Measurements from ENCODE around the gene IER5L.
"Not testable (repeated sequence)": the region's sequence is repeated elsewhere in the genome, so short reads cannot be mapped to it uniquely, and the experiment has no call there.

The IER5L gene

GRCh38 chr9:129139233-129139992 is 38.6 kb downstream of the IER5L start:
- peak; percentile 64 for DNase-seq (ENCODE audit: low read depth, low spot score)

GRCh38 chr9:129138476-129139232 is 39.4 kb downstream of the IER5L start:
- DNase-seq (ENCODE audit: low read depth, low spot score) = no peak

- no peak for DNase-seq (ENCODE audit: low read depth, low spot score)
Observed at GRCh38 chr9:129138144-129138462, 40.0 kb downstream of the IER5L start.

- no peak for DNase-seq (ENCODE audit: low read depth, low spot score)
Observed at GRCh38 chr9:129137292-129138143, 40.5 kb downstream of the IER5L start.

- no peak for DNase-seq (ENCODE audit: low read depth, low spot score)
Observed at GRCh38 chr9:129136446-129137035, 41.5 kb downstream of the IER5L start.

- no peak for DNase-seq (ENCODE audit: low read depth, low spot score)
Observed at GRCh38 chr9:129135476-129135875, 42.6 kb downstream of the IER5L start.

- DNase-seq (ENCODE audit: low read depth, low spot score) = no peak
Observed at GRCh38 chr9:129133082-129133481, 45.0 kb downstream of the IER5L start.

- DNase-seq (ENCODE audit: low read depth, low spot score) = peak; percentile 68
Observed at GRCh38 chr9:129131300-129132145, 46.5 kb downstream of the IER5L start.

GRCh38 chr9:129130791-129131190 is 47.3 kb downstream of the IER5L start:
- DNase-seq (ENCODE audit: low read depth, low spot score) = no peak

- DNase-seq (ENCODE audit: low read depth, low spot score) = not testable (repeated sequence)
Observed at GRCh38 chr9:129130271-129130670, 47.8 kb downstream of the IER5L start.

- DNase-seq (ENCODE audit: low read depth, low spot score) = no peak
Observed at GRCh38 chr9:129128689-129129088, 49.4 kb downstream of the IER5L start.

- DNase-seq (ENCODE audit: low read depth, low spot score) = no peak
Observed at GRCh38 chr9:129126749-129127618, 51.1 kb downstream of the IER5L start.
